H9 (cell line): ENCODE data around the gene DENND5B. TPM values are rescaled to one million over a fixed set of nuclear protein-coding genes. Genes with fewer than 3 reads are reported as not detected.

ENCODE experiments used
- DNase-seq: peaks from one replicate; pipeline ENCODE4 v3.0.0-alpha.2; 2017
- H2AFZ ChIP-seq: one replicate; pipeline ENCODE4 v1.6.1; 2013; ENCODE audit warnings: mild to moderate bottlenecking, low read length, control low read depth, moderate library complexity
- H2AK5ac ChIP-seq: 2 replicates; pipeline ENCODE4 v1.6.1; 2013; ENCODE audit warnings: low read length, control low read depth, mixed read lengths; ENCODE audit not compliant: insufficient read length
- H2BK120ac ChIP-seq: one replicate; pipeline ENCODE4 v1.6.1; 2013; ENCODE audit warnings: low read depth, mild to moderate bottlenecking, low read length, control low read depth, inconsistent platforms; ENCODE audit not compliant: poor library complexity, severe bottlenecking
- H2BK12ac ChIP-seq: 2 replicates; pipeline ENCODE4 v1.6.1; 2013; ENCODE audit warnings: low read length, control low read depth, mixed read lengths, low read depth; ENCODE audit not compliant: insufficient read length
- H2BK15ac ChIP-seq: 2 replicates; pipeline ENCODE4 v1.6.1; 2013; ENCODE audit warnings: low read depth, low read length, control low read depth
- H2BK20ac ChIP-seq: one replicate; pipeline ENCODE4 v1.6.1; 2013; ENCODE audit warnings: low read depth, mild to moderate bottlenecking, low read length, control low read depth, inconsistent platforms; ENCODE audit not compliant: poor library complexity, severe bottlenecking
- H2BK5ac ChIP-seq: 2 replicates; pipeline ENCODE4 v1.6.1; 2013; ENCODE audit warnings: low read length, control low read depth, mixed read lengths; ENCODE audit not compliant: insufficient read length
- H3K14ac ChIP-seq: 2 replicates; pipeline ENCODE4 v1.6.1; 2013; ENCODE audit warnings: low read length, control low read depth; ENCODE audit not compliant: insufficient read depth
- H3K18ac ChIP-seq: 2 replicates; pipeline ENCODE4 v1.6.1; 2013; ENCODE audit warnings: low read depth, mild to moderate bottlenecking, mixed read lengths, low read length, control low read depth; ENCODE audit not compliant: insufficient read length
- H3K23ac ChIP-seq: 2 replicates; pipeline ENCODE4 v1.6.1; 2013; ENCODE audit warnings: low read length, control low read depth, mixed read lengths, low read depth; ENCODE audit not compliant: insufficient read length
- H3K23me2 ChIP-seq: 2 replicates; pipeline ENCODE4 v1.6.1; 2013; ENCODE audit warnings: low read depth, mild to moderate bottlenecking, mixed read lengths, low read length, control low read depth; ENCODE audit not compliant: insufficient read length, poor library complexity, severe bottlenecking
- H3K27ac ChIP-seq: 2 replicates; pipeline ENCODE4 v1.5.1; 2013; ENCODE audit warnings: low read length, control low read depth, mixed read lengths, low read depth; ENCODE audit not compliant: insufficient read length
- H3K27me3 ChIP-seq: 2 replicates; pipeline ENCODE4 v1.6.1; 2013; ENCODE audit warnings: low read length, control low read depth, inconsistent platforms; ENCODE audit not compliant: insufficient read depth
- H3K4ac ChIP-seq: 2 replicates; pipeline ENCODE4 v1.6.1; 2013; ENCODE audit warnings: low read depth, mild to moderate bottlenecking, control low read depth, inconsistent platforms, low read length, moderate library complexity
- H3K4me1 ChIP-seq: 2 replicates; pipeline ENCODE4 v1.6.1; 2013; ENCODE audit warnings: low read length, control low read depth, inconsistent platforms; ENCODE audit not compliant: insufficient read depth
- H3K4me2 ChIP-seq: 2 replicates; pipeline ENCODE4 v1.6.1; 2013; ENCODE audit warnings: low read length, control low read depth, mixed read lengths; ENCODE audit not compliant: insufficient read length, insufficient read depth
- H3K56ac ChIP-seq: 2 replicates; pipeline ENCODE4 v1.6.1; 2013; ENCODE audit warnings: low read depth, mild to moderate bottlenecking, mixed read lengths, low read length, control low read depth; ENCODE audit not compliant: insufficient read length
- H3K79me1 ChIP-seq: 2 replicates; pipeline ENCODE4 v1.6.1; 2013; ENCODE audit warnings: low read depth, mild to moderate bottlenecking, moderate library complexity, low read length, control low read depth, inconsistent platforms; ENCODE audit not compliant: insufficient read depth, poor library complexity, severe bottlenecking
- H3K79me2 ChIP-seq: 2 replicates; pipeline ENCODE4 v1.6.1; 2013; ENCODE audit warnings: low read length, control low read depth, inconsistent platforms; ENCODE audit not compliant: insufficient read depth
- H3K9ac ChIP-seq: 2 replicates; pipeline ENCODE4 v1.6.1; 2013; ENCODE audit warnings: low read length, control low read depth, mixed read lengths; ENCODE audit not compliant: insufficient read length; ENCODE audit errors: extremely low read depth
- H3K9me3 ChIP-seq: one replicate; pipeline ENCODE4 v1.6.1; 2013; ENCODE audit warnings: low read depth, low read length, inconsistent platforms; ENCODE audit not compliant: control insufficient read depth
- H3T11ph ChIP-seq: one replicate; pipeline ENCODE4 v1.6.1; 2013; ENCODE audit warnings: mild to moderate bottlenecking, low read length, control low read depth, inconsistent platforms
- H4K20me1 ChIP-seq: one replicate; pipeline ENCODE4 v1.6.1; 2013; ENCODE audit not compliant: control insufficient read depth, insufficient read length, insufficient read depth
- H4K5ac ChIP-seq: 2 replicates; pipeline ENCODE4 v1.6.1; 2013; ENCODE audit warnings: low read depth, mild to moderate bottlenecking, mixed read lengths, low read length, control low read depth; ENCODE audit not compliant: insufficient read length
- H4K8ac ChIP-seq: replicated peaks from 2 replicates; pipeline ENCODE4 v1.6.1; 2013; ENCODE audit warnings: low read length, control low read depth, mixed read lengths, low read depth; ENCODE audit not compliant: insufficient read length
- H4K91ac ChIP-seq: 2 replicates; pipeline ENCODE4 v1.6.1; 2013; ENCODE audit warnings: low read depth, mild to moderate bottlenecking, moderate library complexity, mixed read lengths, low read length, control low read depth; ENCODE audit not compliant: insufficient read length
- H3K27ac Mint-ChIP-seq, 3 experiments: 2 replicates in 2 of 3; 3 replicates in 1 of 3; pipeline ENCODE4 v1.8.0; 2020 to 2021; ENCODE audit warnings: mixed read lengths in 3 of 3, mild to moderate bottlenecking in 1 of 3, moderate library complexity in 1 of 3
- H3K27me3 Mint-ChIP-seq: 2 replicates; pipeline ENCODE4 v1.8.0; 2021; ENCODE audit warnings: low read depth, mild to moderate bottlenecking, moderate library complexity, mixed read lengths
- H3K36me3 Mint-ChIP-seq, 3 experiments: 2 replicates in 2 of 3; 3 replicates in 1 of 3; pipeline ENCODE4 v1.8.0; 2020 to 2021; ENCODE audit warnings: low read depth in 3 of 3, mixed read lengths in 3 of 3; ENCODE audit not compliant: insufficient read depth in 1 of 3
- H3K4me1 Mint-ChIP-seq, 2 experiments: 2 replicates each; pipeline ENCODE4 v1.8.0; 2020; ENCODE audit warnings: mixed read lengths in 2 of 2
- H3K4me3 Mint-ChIP-seq, 2 experiments: 2 replicates in 1 of 2; 3 replicates in 1 of 2; pipeline ENCODE4 v1.8.0; 2020 to 2021; ENCODE audit warnings: mild to moderate bottlenecking in 2 of 2, mixed read lengths in 2 of 2, moderate library complexity in 1 of 2
- H3K9me3 Mint-ChIP-seq, 2 experiments: 2 replicates in 1 of 2; 3 replicates in 1 of 2; pipeline ENCODE4 v1.8.0; 2020; ENCODE audit warnings: mild to moderate bottlenecking in 2 of 2, mixed read lengths in 2 of 2, moderate library complexity in 1 of 2
- CTCF ChIP-seq: fragments of 200-600 bp; sonication (generic); conservative IDR thresholded peaks from 3 replicates; pipeline ENCODE4 v1.8.0; 2021; ENCODE audit warnings: antibody characterized with exemption, mild to moderate bottlenecking
- WGBS: extraction: QIAGEN DNeasy Blood & Tissue Kit; methylation state at CpG from one replicate; pipeline ENCODE4 v1.1.7; 2013; ENCODE audit warnings: missing lambda C conversion rate, low lambda C conversion rate, mixed read lengths; ENCODE audit not compliant: insufficient read length; ENCODE audit errors: extremely low coverage; 5-methylcytosine and 5-hydroxymethylcytosine counted together
- total RNA-seq: library from RNA; stranded (reverse); gene quantifications from 2 replicates; pipeline ENCODE4 v1.2.1, GENCODE V29; 2021

The DENND5B gene
- total RNA-seq, 1 experiment from 2014 or later, result 13.4 TPM

GRCh38 chr12:31474751-31475150, 116.2 kb downstream of the DENND5B start:
- Mint-ChIP-seq H3K4me3 (no peak overlapping the region), H3K4me1 (peaks cover 15 to 22% of the 10 kb centered on the region in 2 experiments), H3K27ac (no peak overlapping the region), H3K9me3 (peaks cover 0 to under 1% of the 10 kb centered on the region in 2 experiments; a peak in 1 of 5 replicates), H3K36me3 (peaks cover 0 to 6% (median 3%) of the 10 kb centered on the region in 3 experiments; a peak in 4 of 7 replicates), H3K27me3 (no peaks in the 10 kb centered on the region)
- Histone ChIP-seq H3K23me2 (no peaks in the 10 kb centered on the region), H3K56ac (no peak overlapping the region), H4K20me1 (no peaks in the 10 kb centered on the region), H4K5ac (no peak overlapping the region), H3T11ph (no peak overlapping the region), H2BK5ac (no peak overlapping the region), H4K8ac (no peak overlapping the region), H3K9ac (no peak overlapping the region), H3K14ac (no peak overlapping the region), H3K4ac (no peak overlapping the region), H2AFZ (no peak overlapping the region), H3K4me1 (no peaks in the 10 kb centered on the region), H2BK20ac (no peak overlapping the region), H3K18ac (no peak overlapping the region), H3K27me3 (no peaks in the 10 kb centered on the region), H3K23ac (no peak overlapping the region), H3K79me1 (no peaks in the 10 kb centered on the region), H2BK120ac (no peak overlapping the region), H4K91ac (no peak overlapping the region), H3K79me2 (no peaks in the 10 kb centered on the region), H2AK5ac (no peak overlapping the region), H2BK15ac (no peak overlapping the region), H2BK12ac (no peak overlapping the region), H3K4me2 (no peak overlapping the region), H3K9me3 (no peaks in the 10 kb centered on the region), H3K27ac (no peak overlapping the region)
- no peak for TF ChIP-seq CTCF
- no CpG with 5 or more reads among the region's 2 CpGs for WGBS
- no peak for DNase-seq
